ENCODE results near the gene TCP1.
"Not testable (repeated sequence)": the region's sequence is repeated elsewhere in the genome, so short reads cannot be mapped to it uniquely, and the experiment has no call there.

Gene TCP1

DNA sequence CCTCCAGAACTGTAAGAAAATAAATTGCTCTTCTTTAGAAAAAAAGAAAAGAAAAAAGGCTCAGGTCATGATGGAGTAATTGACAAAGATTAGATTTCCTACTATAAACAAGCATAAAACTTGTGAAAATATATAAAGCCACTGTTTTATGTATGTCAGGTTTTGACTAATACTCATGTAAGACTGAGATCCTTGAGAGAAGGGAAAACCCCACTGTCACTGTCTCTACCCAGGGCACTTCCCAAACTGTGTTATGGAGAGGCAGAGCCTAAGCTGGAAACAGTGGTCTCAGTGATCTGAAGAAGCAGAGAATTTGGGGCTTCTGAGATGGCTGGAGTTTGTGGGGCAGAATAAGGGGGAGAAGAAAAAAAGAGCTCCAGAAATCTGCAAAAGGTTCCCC, 19.9 kb downstream of the TCP1 start:
- no peak for DNase-seq

DNA sequence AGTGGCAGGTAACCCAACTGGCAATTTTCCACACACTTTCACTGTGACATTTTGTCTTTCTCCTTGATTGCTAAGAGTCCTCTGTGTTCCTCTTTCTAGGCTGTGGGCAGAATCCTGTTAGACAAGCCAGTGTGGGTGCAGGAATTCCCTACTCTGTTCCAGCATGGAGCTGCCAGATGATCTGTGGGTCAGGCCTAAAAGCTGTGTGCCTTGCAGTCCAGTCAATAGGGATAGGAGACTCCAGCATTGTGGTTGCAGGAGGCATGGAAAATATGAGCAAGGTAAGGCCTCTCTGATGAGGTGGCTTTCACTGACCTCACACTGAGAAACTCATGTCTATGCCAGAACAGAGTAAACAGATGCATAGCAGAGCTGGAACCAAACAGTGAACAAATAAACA, 22.5 kb downstream of the TCP1 start:
- no peak for DNase-seq

DNA sequence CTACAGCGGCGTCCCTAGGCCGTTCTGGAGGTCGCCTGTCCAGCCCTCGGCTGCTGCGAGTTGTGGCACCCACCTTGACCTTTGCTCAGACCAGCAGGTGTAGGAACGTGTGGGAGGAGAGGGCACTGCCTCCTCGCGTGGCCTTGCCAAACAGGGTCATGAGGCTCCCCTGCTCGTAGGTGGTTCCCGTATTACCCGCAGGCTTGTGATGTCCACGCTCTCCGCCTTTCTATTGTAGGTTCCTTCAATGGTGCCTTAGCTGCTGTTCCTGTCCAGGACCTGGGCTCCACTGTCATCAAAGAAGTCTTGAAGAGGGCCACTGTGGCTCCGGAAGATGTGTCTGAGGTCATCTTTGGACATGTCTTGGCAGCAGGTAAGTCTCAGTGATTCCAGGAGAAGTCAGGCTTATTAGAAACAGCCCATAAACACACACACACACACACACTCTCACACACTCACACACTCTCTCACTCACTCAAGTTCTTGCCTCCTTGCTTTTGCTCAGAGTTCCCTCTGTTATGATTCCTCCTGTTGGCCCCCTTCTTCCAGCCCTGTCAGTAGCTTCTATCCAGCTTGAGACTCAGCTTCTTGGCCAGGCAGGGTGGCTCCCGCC, 26.6 kb downstream of the TCP1 start:
- peak; percentile 54 for DNase-seq

GRCh38 chr6:159761873-159762680, 27.3 kb downstream of the TCP1 start, which contains the start of gene ACAT2:
Gene ACAT2, plus strand, starts transcription at chr6:159762045. Its CDS starts 43 bp downstream, at chr6:159762088.
- peak; percentile 94 for DNase-seq

DNA sequence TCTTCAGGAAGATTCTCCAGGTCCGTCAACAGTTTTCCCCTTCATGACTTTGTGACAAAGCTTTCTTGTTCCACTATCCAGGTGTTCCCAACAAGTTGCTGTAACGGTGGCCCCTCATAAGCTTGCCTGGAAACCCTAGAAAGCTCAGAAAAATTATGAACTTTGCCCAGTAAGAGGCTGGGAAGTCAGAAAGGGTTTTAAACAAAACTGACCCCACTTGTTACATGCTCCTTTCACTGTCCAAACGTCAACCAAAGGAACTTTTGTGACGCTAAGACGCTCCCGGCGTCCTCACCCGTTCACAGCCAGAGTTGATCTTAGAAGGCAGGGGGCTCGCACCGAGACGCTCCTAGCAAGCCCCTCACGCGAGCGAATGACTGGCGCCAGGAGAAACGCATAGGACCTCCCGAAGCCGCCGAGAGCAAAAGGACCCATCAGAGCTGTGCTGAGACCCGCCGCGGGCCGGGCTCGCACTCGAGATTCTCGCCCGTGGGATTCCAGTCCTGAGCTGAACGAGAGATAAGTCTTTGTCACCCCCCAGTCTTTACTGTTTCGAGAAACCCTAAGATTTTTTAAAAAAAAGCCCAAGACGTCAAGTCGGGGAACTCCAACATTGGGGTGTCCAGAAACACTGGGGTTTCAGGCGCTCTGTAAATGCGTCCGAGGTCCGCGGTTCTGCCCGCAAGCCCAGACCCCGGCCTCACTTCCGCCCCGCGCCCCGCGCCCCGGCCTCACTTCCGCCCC, 28.1 kb downstream of the TCP1 start:
- DNase-seq: no peak

DNA sequence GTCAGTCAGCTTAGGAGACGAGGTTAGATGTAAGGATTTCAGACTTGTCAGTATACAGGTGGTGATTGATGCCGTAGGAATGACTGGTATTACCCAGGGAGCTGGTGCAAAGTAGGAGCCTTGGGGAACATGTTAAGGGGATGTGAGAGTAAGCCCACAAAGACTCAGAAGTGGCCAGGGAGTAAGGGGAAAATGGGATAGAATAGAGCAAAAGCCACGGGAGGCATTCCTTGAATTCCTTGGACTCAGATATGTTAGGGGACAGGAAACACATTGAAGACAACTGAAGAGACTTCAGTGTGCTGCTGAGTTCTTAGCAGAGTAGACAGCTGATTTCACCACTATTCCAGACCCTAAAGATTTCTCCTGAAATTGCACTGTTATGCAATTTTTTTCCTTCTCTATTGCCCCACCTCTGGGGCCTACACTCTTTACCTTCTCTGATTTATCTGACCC, 28.8 kb downstream of the TCP1 start:
- no peak for DNase-seq

GRCh38 chr6:159759645-159760044, 29.8 kb downstream of the TCP1 start:
- no peak for DNase-seq

DNA sequence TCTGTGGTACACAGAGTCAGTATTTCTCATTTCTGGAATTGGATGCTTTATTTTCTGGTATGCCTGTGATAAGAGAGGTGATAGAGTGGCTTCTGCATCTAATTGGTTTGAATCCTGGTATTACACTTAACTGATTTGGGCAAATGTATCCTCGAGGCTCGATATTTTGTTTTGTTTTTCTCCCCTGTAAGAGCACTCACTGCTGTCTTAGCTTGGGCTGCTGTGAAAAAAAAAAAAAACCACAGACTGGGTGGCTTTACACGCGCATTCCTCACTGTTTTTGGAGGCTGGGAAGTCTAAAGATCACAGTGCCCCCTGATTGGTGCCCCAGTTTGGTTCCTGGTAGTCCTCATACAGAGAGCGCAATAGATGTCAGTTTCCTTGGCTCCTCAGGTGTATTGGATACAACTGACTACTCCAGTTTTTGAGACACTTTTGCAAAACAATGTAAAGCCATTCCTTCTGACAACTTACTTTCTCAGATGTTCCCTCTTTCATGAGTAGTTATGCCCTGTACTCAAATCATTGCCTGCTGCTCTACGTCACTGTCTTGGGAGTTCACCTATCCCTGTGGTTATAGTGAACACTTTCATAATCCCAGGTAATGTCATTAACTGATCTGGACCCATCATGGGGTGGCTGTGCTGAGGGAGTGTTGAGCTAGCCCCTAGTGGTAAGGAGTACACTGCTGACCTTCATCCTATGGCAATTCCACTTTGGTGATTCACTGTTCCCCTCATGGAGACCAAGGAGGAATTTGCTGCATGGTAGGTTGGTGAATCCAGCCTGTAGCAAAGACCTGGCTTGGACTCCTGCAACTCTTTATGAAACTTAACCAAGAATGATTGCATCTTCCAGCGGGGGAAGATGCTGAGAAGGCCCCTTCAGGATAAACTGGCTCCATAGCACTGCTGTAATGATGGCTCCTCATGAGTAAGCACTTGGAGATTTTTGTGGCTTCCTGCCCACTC, 31.1 kb downstream of the TCP1 start:
- DNase-seq: no peak

GRCh38 chr6:159756508-159756907, 32.9 kb downstream of the TCP1 start:
- DNase-seq: no peak

GRCh38 chr6:159754959-159755914, 34.2 kb downstream of the TCP1 start:
- DNase-seq: no peak

- no peak for DNase-seq
Observed at GRCh38 chr6:159754401-159754800, 35.0 kb downstream of the TCP1 start.

- no peak for DNase-seq
Observed at GRCh38 chr6:159753081-159753872, 36.1 kb downstream of the TCP1 start.

DNA sequence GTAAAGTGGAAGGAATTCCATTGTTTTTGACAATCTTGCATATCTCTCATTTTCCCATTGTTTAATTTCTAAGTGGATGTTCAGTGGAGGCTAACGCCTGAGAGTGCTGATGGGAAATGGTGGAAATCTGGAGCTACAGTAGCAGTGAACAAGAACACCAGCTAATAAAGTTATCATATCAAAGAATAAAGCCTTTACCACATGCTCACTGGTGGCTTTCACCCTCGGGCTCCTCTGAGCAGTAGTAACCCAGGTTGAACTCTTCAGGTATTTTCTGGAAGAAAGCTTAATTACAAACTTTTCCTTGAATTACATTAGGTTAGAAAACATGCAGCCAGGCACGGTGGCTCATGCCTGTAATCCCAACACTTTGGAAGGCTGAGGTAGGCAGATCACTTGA, 38.0 kb downstream of the TCP1 start:
- no peak for DNase-seq

GRCh38 chr6:159748127-159748526, 41.3 kb downstream of the TCP1 start:
- DNase-seq: not testable (repeated sequence)

- DNase-seq: no peak
Observed at GRCh38 chr6:159746759-159747158, 42.6 kb downstream of the TCP1 start.

- DNase-seq: no peak
Observed at GRCh38 chr6:159745081-159745480, 44.3 kb downstream of the TCP1 start.

DNA sequence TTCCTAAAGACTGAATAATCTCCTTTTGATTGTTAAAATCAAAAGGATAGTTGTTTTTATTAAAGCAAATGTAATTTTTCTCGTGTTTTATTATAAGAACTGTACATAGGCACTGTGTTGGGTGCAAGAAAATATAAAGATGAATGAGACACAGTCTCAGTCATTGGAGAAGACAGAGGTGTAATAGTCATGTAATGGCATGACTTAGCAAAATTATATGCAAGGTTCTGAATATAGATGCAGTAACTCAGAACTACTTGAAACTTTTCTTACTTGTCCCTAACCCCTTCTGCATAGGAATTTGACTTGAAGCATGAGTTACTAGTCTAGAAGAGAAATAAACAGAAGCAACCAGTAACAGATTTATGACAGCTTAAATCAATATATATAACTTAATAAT, 47.2 kb downstream of the TCP1 start:
- no peak for DNase-seq

DNA sequence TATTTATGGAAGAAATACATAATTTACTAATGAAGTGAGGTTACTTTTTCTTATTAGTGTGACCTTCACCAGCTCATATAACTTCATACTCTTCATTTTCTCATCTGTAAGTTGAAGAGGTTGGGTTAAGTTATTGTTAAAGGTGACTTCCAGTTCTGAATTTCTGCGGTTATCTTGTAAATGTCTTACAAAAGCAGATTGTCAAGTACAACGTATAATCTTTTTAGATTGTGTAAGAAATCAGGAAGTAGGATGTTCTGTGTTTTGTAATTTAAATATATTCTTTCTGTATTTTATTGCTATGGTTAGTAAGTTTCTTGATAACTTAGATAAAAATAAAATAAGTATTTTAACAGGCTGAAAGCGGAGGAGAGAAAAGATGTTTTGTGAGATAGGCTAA, 50.1 kb downstream of the TCP1 start:
- no peak for DNase-seq

GRCh38 chr6:159736908-159737307, 52.5 kb downstream of the TCP1 start:
- no peak for DNase-seq

GRCh38 chr6:159733395-159733794, 56.0 kb downstream of the TCP1 start:
- not testable (repeated sequence) for DNase-seq

All from CD4-positive, alpha-beta T cell treated with Interleukin-15 for 1 hour (primary cell).